Thyroid gland (tissue), 4 donors: Measurements from ENCODE around the gene MND1.

Experiments
- CTCF ChIP-seq, 6 experiments: fragments of 200-600 bp in 3 of 6; fragments of 450-650 bp in 3 of 6; sonication (generic) in 3 of 6; IDR thresholded peaks; one replicate each; pipeline ENCODE4 v1.5.1; 2016 to 2019; ENCODE audit warnings: antibody characterized with exemption in 6 of 6, mild to moderate bottlenecking in 2 of 6, inconsistent platforms in 1 of 6, moderate library complexity in 1 of 6
- POLR2A ChIP-seq, 2 donors: fragments of 450-650 bp; IDR thresholded peaks; one replicate each; pipeline ENCODE4 v1.6.1; 2017; ENCODE audit warnings: antibody characterized with exemption in 2 of 2, mild to moderate bottlenecking in 2 of 2, moderate library complexity in 1 of 2

GRCh38 chr4:153398713-153399112, 54.2 kb downstream of the MND1 start:
- TF ChIP-seq CTCF (IDR thresholded peaks at IDR 0.05) (no peak), POLR2A (IDR thresholded peaks at IDR 0.05) (no peak)
